ENCODE data around the gene NMRAL1.

Gene NMRAL1

GRCh38 chr16:4474192-4474961, at the start of gene NMRAL1:
Gene NMRAL1, minus strand, starts transcription at chr16:4474625. Its CDS starts 493 bp downstream, at chr16:4474132.
- peak; percentile 82 for DNase-seq

- no peak for DNase-seq
These were observed 49.3 kb upstream of the NMRAL1 start for GRCh38 chr16:4523686-4524085.

GRCh38 chr16:4522051-4522581, 47.7 kb upstream of the NMRAL1 start:
- no peak for DNase-seq

- DNase-seq, result no peak
These were observed 46.5 kb upstream of the NMRAL1 start for GRCh38 chr16:4520913-4521312.

- no peak for DNase-seq
These were observed 45.0 kb upstream of the NMRAL1 start for GRCh38 chr16:4519274-4520058.

- DNase-seq, result no peak
These were observed 43.6 kb upstream of the NMRAL1 start for GRCh38 chr16:4517812-4518680.

- DNase-seq, result no peak
These were observed 41.3 kb upstream of the NMRAL1 start for GRCh38 chr16:4515611-4516233.

- no peak for DNase-seq
These were observed 40.2 kb upstream of the NMRAL1 start for GRCh38 chr16:4514606-4515005.

GRCh38 chr16:4513881-4514280, 39.5 kb upstream of the NMRAL1 start:
- DNase-seq, result no peak

- no peak for DNase-seq
These were observed 38.8 kb upstream of the NMRAL1 start for GRCh38 chr16:4513086-4513860.

- DNase-seq, result no peak
These were observed 38.0 kb upstream of the NMRAL1 start for GRCh38 chr16:4512473-4512872.

- no peak for DNase-seq
These were observed 37.1 kb upstream of the NMRAL1 start for GRCh38 chr16:4511441-4512082.

GRCh38 chr16:4510747-4511426, 36.5 kb upstream of the NMRAL1 start:
- no peak for DNase-seq

- DNase-seq, result no peak
These were observed 35.7 kb upstream of the NMRAL1 start for GRCh38 chr16:4510131-4510530.

GRCh38 chr16:4509420-4509819, 35.0 kb upstream of the NMRAL1 start:
- DNase-seq, result no peak

- no peak for DNase-seq
These were observed 34.4 kb upstream of the NMRAL1 start for GRCh38 chr16:4508806-4509205.

GRCh38 chr16:4507588-4508345, 33.3 kb upstream of the NMRAL1 start:
- DNase-seq, result no peak

- no peak for DNase-seq
These were observed 32.0 kb upstream of the NMRAL1 start for GRCh38 chr16:4506450-4506849.

GRCh38 chr16:4505356-4506147, 31.1 kb upstream of the NMRAL1 start:
- no peak for DNase-seq

Measured in NCI-H1436 treated with DMSO at 0.1 percent for 48 hours (cell line).